ENCODE data around the gene OLR1.
"Not testable (repeated sequence)": the region's sequence is repeated elsewhere in the genome, so short reads cannot be mapped to it uniquely, and the experiment has no call there.

OLR1 gene

GRCh38 chr12:10194160-10194670, 22.3 kb upstream of the OLR1 start:
- no peak overlapping the region for H3K27ac ChIP-seq
- no peak for DNase-seq (ENCODE audit: low read depth, low spot score)

DNA sequence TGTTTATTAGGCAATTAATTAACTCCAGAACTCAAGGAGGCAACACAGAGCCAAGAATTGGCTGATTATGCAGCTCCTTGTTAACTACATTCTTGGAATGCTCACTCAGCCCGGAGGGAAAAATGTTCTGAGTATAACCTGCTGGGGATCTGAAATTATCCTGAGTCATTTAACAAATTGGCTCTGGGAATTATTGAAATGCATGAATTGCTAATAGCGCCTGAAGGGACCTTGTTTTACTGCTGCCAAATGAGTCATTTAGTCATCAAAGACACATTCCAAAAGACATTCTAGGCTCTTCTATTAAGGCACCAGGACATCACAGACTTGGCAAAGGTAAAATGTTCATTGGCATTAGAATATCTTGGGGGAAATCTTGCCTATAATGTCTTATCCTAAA, 19.9 kb upstream of the OLR1 start:
- peak; percentile 54 for DNase-seq (ENCODE audit: low read depth, low spot score)
- H3K27ac ChIP-seq = peak overlapping the region; percentile 27

- no peak for DNase-seq (ENCODE audit: low read depth, low spot score)
- no peak overlapping the region for H3K27ac ChIP-seq
Measured at GRCh38 chr12:10190558-10191388, 18.8 kb upstream of the OLR1 start.

DNA sequence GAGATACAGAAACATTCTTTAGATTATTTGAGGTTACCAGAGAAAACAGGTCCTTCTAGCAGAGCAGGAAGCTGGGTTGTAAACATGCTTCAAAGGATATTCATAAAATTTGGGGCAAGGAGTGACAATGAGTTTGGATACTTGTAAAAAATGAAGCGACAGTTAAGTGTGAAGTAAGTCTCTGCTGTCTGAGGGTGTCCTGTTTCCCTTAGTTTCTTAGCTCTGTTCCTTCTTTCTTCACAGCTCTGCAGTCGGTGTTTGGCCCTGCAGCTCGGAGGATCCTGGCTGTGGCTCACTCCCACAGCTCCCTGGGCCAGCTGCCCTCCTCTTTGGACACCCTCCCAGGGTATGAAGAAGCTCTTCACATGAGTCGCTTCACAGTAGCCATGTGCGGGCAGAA, 17.7 kb upstream of the OLR1 start:
- H3K27ac ChIP-seq = no peak overlapping the region
- no peak for DNase-seq (ENCODE audit: low read depth, low spot score)

- not testable (repeated sequence) for H3K27ac ChIP-seq; DNase-seq (ENCODE audit: low read depth, low spot score)
Measured at GRCh38 chr12:10186958-10187357, 15.0 kb upstream of the OLR1 start.

GRCh38 chr12:10186299-10186698, 14.4 kb upstream of the OLR1 start:
- no peak overlapping the region for H3K27ac ChIP-seq
- no peak for DNase-seq (ENCODE audit: low read depth, low spot score)

GRCh38 chr12:10184261-10184843, 12.4 kb upstream of the OLR1 start:
- no peak overlapping the region for H3K27ac ChIP-seq
- DNase-seq (ENCODE audit: low read depth, low spot score) = no peak

GRCh38 chr12:10182354-10183049, 10.6 kb upstream of the OLR1 start:
- H3K27ac ChIP-seq = peak overlapping the region; percentile 14
- peak; percentile 52 for DNase-seq (ENCODE audit: low read depth, low spot score)

DNA sequence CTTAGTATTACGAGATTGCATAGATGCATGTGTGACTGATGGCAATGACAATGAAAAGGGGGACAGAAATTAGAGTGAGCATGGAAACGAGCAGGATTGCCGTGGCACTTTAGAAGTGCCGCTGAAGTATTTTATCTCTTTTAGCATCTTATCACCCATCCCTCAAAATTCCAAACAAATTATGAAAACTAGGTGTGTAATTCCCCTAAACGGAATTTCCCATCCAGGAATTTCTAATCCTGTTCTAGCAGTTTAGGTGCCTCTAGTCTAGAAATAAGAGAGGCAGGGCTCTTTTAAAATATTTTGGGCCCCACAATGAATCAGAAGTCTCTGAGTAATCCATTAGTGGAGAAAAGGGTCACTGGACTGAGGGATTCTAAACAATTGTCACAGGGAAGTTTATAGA, 7.8 kb upstream of the OLR1 start:
- no peak for DNase-seq (ENCODE audit: low read depth, low spot score)
- no peak overlapping the region for H3K27ac ChIP-seq

GRCh38 chr12:10178821-10179220, 6.9 kb upstream of the OLR1 start, which contains the start of gene TMEM52B:
Gene TMEM52B, plus strand, starts transcription at chr12:10179032. Its CDS starts 543 bp downstream, at chr12:10179575.
- H3K27ac ChIP-seq = no peak within 1 kb of the TSS
- no peak for DNase-seq (ENCODE audit: low read depth, low spot score)

DNA sequence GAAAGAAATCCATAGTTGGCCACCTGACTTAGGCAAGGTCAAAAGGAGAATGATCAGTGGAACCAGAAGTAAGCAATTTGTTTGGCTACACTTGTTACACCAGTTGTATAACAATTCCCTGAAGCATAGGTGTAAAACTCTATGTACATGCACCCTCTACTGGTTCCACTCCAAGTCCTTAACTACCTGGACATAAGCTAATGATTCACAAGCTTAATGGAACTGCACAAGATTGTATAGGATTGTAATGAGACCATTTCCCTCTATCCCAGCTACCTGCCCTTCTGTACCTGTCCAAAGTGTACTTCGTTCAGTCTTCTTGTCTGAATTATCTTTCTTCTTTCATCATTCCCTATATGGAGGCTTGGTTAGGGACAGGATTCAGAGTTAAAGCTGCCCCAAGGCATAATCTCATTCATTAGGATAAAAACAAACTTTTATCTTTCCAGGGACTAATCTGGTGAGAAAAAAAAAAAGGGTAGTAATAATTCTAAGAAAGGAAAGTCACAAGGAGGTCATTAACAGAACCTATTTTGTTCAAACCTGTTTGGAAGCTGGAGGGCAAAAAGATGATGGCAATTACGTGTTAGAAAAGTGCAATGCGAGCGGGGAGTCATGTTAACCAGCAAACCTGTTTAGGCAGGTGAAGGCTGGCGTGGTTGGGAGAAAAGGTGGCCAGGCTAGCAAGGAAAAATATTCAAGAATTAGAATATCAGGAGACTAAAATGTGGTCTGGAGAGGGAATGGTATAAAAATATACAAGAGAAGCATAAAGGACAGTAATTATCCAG, 4.1 kb upstream of the OLR1 start:
- peak; percentile 71 for DNase-seq (ENCODE audit: low read depth, low spot score)
- peak overlapping the region; percentile 89 for H3K27ac ChIP-seq

- no peak for DNase-seq (ENCODE audit: low read depth, low spot score)
- peak overlapping the region; percentile 89 for H3K27ac ChIP-seq
Measured at GRCh38 chr12:10174986-10175614, 3.2 kb upstream of the OLR1 start.

GRCh38 chr12:10170216-10170615, 1.7 kb downstream of the OLR1 start:
- no peak overlapping the region for H3K27ac ChIP-seq
- no peak for DNase-seq (ENCODE audit: low read depth, low spot score)

DNA sequence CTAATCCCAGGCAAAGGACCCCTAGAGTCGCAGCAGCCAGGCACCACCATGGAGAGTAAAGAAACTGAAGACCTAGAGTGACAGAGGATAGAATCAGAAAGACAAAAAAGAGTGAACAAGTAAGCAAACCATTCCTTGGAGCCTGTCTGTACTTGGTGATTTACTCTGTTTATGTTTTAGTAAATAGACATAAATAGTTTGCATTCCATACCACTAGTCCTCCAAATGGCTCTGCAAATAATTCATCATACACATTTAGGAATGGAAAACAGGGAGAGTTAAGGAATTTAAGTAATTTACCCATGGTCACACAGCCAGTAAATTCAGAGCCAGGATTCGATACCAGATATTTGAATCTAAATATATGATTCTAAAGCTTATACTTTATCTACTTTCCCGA, 2.8 kb downstream of the OLR1 start:
- DNase-seq (ENCODE audit: low read depth, low spot score) = no peak
- H3K27ac ChIP-seq = no peak overlapping the region

DNA sequence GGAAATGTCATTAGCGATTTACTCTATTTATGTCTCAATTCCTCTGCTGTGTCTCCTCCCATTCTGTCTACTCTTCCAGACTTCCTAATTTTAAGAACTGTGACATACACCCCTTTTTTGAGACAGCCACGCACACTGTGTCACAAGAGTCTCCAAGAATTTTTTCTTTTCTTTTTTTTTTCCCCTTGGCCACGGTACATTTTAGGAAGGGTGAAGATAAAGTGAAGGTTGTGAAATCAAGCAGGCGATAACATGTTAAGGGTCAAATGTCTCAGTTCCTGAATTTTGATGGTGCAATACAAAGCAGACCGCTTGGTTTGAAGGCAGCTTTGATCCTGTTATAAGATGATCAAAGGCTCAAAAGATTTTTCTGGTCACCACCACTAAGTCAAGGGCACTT, 4.3 kb downstream of the OLR1 start:
- H3K27ac ChIP-seq = no peak overlapping the region
- no peak for DNase-seq (ENCODE audit: low read depth, low spot score)

DNA sequence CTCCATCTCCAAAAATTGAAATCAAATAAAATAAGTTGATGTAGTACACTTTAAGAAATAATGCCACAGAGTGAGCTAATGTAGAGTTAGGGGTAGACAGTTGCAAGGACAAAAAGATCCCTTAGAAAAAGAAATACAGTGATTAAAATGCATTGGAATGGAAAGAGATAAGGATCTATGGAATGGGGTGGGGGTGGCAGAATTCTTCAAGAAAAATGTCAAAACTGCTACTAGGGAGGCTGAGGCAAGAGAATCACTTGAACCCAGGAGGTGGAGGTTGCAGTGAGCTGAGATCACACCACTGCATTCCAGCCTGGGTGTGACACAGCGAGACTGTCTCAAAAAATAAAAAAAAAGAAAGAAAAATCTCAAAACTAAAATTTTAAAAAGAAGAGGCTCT, 6.5 kb downstream of the OLR1 start:
- no peak overlapping the region for H3K27ac ChIP-seq
- no peak for DNase-seq (ENCODE audit: low read depth, low spot score)

DNA sequence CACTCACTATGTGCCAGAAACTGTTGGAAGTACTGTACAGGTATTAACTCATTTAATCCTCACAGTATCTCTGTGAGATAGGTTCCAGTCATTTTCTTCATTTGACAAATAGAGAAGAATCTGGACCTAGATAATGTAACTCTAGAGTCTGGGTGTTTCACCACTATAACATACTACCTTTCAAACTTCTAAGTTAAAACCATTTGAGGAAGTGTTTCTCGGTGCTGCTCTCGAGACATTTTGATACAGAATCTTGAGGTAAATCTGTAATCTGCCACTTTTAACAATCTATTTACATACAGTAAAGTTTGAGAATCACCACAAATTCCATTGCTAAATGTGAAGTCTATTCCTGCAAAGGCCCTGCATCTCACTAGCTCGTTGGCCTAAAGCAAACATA, 8.8 kb downstream of the OLR1 start:
- DNase-seq (ENCODE audit: low read depth, low spot score) = no peak
- no peak overlapping the region for H3K27ac ChIP-seq

DNA sequence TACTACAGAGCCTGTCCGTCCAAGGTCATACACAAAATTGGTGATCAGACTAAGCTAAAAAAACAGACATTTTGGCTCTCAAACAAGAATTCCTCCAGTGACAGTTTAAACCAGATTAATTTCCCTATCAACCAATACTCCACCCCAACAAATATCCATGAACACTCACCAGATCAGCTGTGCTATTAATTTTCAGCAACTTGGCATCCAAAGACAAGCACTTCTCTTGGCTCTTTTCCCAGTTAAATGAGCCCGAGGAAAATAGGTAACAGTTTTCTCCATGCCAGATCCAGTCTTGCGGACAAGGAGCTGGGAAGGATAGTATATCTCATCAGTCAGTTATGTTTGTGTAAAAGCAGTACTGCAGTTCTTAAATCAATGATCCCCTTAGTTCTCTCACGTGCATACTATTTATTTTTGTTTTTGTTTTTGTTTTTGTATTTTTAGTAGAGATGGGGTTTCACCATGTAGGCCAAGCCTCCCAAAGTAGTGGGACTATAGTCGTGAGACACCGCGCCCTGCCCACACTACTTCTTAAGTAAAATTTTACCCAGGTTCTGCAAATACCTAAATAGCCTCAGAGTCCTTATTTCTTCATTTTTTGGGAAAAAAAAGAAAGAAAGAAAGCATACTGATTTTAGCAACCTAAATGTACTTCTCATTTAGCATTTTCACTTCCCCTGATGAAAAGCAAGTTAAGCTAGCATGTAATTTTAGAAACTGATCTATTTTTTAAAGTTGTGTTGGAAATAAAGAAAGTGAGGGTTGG, 11.1 kb downstream of the OLR1 start:
- H3K27ac ChIP-seq = no peak overlapping the region
- DNase-seq (ENCODE audit: low read depth, low spot score) = no peak

DNA sequence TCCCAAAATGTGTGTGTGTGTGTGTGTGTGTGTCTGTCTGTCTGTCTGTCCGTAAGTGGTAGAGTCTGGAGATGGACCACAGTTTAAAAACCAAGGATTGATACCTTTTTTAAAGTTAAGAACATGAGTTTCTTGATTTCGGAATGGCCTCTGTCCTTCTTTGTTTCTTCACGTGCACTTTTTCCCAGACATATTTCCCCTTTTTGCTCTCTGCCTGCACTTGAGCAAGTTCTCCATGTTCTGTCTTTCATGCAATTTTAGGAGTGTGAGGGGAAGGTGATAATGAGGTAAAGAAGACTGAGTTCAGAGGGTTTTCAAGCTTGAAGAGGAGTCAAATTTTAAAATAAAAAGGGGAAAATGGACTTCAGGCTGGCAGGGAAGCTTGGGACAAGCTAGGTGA, 12.7 kb downstream of the OLR1 start:
- DNase-seq (ENCODE audit: low read depth, low spot score) = no peak
- H3K27ac ChIP-seq = no peak overlapping the region

All from epithelial cell of prostate (primary cell).